ENCODE results near the gene VAPB.

The VAPB gene

GRCh38 chr20:58377017-58377416, 12.0 kb upstream of the VAPB start:
- Histone ChIP-seq H3K36me3 (no peaks in the 10 kb centered on the region), H3K27me3 (no peaks in the 10 kb centered on the region), H3K4me2 (no peak overlapping the region), H3K27ac (no peak overlapping the region), H4K20me1 (no peaks in the 10 kb centered on the region), H3K9ac (no peak overlapping the region), H3K4me1 (no peaks in the 10 kb centered on the region), H3K4me3 (no peak overlapping the region), H3K9me3 (peaks cover 12% of the 10 kb centered on the region)
- TF ChIP-seq Cebpa-rat (IDR thresholded peaks at IDR 0.05): no peak

DNA sequence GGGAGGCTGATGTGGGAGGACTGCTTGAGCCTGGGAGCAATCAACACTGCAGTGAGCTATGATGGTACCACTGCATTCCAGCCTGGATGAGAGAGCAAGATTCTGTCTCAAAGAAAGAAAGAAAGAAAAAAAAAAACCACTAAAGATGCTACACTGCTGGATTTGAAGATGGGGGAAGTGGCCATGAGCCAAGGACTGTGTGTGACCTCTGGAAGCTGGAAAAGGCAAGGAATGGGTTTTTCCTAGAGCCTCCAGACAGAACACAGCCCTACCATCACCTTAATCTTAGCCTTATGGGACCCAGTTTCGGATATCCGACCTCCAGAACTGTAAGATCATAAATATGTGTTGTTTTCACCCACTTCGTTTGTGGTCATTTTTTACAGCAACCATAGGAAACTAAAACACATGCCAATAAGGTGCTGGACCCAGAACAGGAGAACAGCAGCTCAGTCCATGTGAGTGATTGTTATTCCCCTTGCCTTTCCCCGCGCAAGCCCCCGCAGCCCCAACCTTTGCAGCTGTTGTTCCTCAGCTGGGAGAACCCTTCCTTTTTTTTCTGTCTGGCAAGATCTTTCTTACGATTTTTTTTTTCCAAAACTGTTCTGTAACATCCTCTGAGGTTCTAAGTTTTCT, 11.1 kb upstream of the VAPB start:
- Histone ChIP-seq H3K27ac (no peak overlapping the region), H3K9ac (no peak overlapping the region), H3K27me3 (no peaks in the 10 kb centered on the region), H3K4me1 (no peaks in the 10 kb centered on the region), H3K4me3 (no peak overlapping the region), H3K36me3 (no peaks in the 10 kb centered on the region), H3K4me2 (no peak overlapping the region), H4K20me1 (no peaks in the 10 kb centered on the region), H3K9me3 (peaks cover 19% of the 10 kb centered on the region)
- no peak for TF ChIP-seq Cebpa-rat (IDR thresholded peaks at IDR 0.05)

- TF ChIP-seq Cebpa-rat (IDR thresholded peaks at IDR 0.05): no peak
- H3K27ac ChIP-seq: no peak overlapping the region
- no peak overlapping the region for H3K9ac ChIP-seq
- H3K27me3 ChIP-seq: no peaks in the 10 kb centered on the region
- H3K4me2 ChIP-seq: no peak overlapping the region
- no peaks in the 10 kb centered on the region for H4K20me1 ChIP-seq
- peaks cover 19% of the 10 kb centered on the region for H3K9me3 ChIP-seq
- no peaks in the 10 kb centered on the region for H3K4me1 ChIP-seq
- H3K36me3 ChIP-seq: no peaks in the 10 kb centered on the region
- H3K4me3 ChIP-seq: no peak overlapping the region
Measured at GRCh38 chr20:58378704-58379103, 10.3 kb upstream of the VAPB start.

DNA sequence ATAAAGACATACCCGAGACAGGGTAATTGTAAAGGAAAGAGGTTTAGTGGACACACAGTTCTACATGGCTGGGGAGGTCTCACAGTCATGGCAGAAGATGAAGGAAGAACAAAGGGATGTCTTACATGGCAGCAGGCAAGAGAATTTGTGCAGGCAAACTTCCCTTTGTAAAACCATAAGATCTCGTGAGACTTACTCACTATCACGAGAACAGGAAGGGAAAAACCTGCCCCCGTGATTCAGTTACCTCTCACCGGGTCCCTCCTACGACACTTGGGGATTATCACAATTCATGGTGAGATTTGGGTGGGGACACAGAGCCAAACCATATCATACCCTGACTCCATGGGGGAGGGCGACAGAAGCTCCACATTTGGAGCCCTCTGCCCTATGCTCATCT, 7.4 kb upstream of the VAPB start:
- Histone ChIP-seq H3K27me3 (no peaks in the 10 kb centered on the region), H3K4me3 (no peak overlapping the region), H4K20me1 (no peaks in the 10 kb centered on the region)

GRCh38 chr20:58382096-58382495, 6.9 kb upstream of the VAPB start:
- Histone ChIP-seq H3K9ac (no peak overlapping the region), H4K20me1 (no peaks in the 10 kb centered on the region), H3K4me1 (no peaks in the 10 kb centered on the region), H3K27me3 (no peaks in the 10 kb centered on the region), H3K27ac (no peak overlapping the region), H3K36me3 (no peaks in the 10 kb centered on the region), H3K9me3 (peaks cover 19% of the 10 kb centered on the region), H3K4me3 (no peak overlapping the region), H3K4me2 (no peak overlapping the region)
- no peak for TF ChIP-seq Cebpa-rat (IDR thresholded peaks at IDR 0.05)

More for the DNA sequence above, 7.4 kb upstream of the VAPB start:
- no peak overlapping the region for H3K9ac ChIP-seq
- no peak for TF ChIP-seq Cebpa-rat (IDR thresholded peaks at IDR 0.05)
- H3K27ac ChIP-seq: no peak overlapping the region
- no peaks in the 10 kb centered on the region for H3K36me3 ChIP-seq
- peaks cover 19% of the 10 kb centered on the region for H3K9me3 ChIP-seq
- no peak overlapping the region for H3K4me2 ChIP-seq
- no peaks in the 10 kb centered on the region for H3K4me1 ChIP-seq

DNA sequence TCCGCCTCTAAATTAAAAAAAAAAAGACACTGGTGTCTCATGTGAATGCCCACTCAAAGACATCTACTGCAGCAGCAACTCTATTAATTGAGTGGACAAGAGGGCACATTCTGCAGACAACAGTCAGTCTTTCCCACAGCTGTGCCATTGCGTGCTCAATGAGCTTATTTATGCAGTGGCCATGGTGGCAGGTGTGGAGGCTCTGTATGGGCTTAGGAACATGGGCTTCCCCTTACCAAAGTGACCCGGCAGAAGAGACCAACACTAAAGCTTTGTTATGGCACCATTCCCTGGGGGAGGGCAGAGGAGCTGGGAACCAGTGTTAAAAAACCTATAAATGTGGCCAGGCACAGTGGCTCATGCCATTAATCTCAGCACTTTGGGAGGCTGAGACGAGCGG, 4.2 kb upstream of the VAPB start:
- TF ChIP-seq Cebpa-rat (IDR thresholded peaks at IDR 0.05): no peak
- Histone ChIP-seq H3K4me1 (peaks cover 1% of the 10 kb centered on the region), H3K9ac (no peak overlapping the region), H3K4me2 (no peak overlapping the region), H3K9me3 (peaks cover 19% of the 10 kb centered on the region), H3K4me3 (no peak overlapping the region), H3K27me3 (no peaks in the 10 kb centered on the region), H3K27ac (no peak overlapping the region), H3K36me3 (no peaks in the 10 kb centered on the region), H4K20me1 (peaks cover 5% of the 10 kb centered on the region)

DNA sequence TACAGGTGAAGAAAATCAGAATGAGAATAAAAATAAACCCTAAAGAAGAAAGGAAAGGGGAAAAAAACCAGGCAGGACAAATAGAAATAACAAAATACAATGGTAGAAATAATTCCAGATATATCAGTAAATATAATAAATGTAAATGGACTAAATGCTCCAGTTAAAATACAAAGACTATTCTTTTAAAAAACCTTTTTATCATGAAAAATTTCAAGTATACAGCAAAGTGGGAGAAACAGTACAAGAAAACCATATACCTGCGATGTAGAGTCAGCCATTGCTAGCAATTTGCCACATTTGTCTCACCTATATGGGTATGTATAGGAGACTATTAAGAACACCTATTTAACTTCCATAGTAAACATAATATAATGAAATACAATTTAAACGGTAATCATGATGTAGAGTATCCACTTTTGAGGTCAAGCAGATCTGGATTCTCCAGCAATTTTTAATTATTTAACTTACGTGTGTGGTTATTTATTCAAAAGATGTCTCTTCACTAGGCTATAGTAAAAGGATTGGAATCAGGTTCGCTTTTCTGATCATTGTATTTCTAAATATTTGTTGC, 914 bp upstream of the VAPB start:
- TF ChIP-seq Cebpa-rat (IDR thresholded peaks at IDR 0.05): no peak
- H3K9me3 ChIP-seq: no peaks in the 10 kb centered on the region
- no peak overlapping the region for H3K9ac ChIP-seq
- H3K4me1 ChIP-seq: peaks cover 22% of the 10 kb centered on the region
- peak overlapping the region; percentile 93 for H3K4me3 ChIP-seq
- peaks cover 38% of the 10 kb centered on the region for H4K20me1 ChIP-seq
- peak overlapping the region; percentile 36 for H3K4me2 ChIP-seq
- H3K36me3 ChIP-seq: peaks cover 29% of the 10 kb centered on the region
- no peak overlapping the region for H3K27ac ChIP-seq
- H3K27me3 ChIP-seq: no peaks in the 10 kb centered on the region

DNA sequence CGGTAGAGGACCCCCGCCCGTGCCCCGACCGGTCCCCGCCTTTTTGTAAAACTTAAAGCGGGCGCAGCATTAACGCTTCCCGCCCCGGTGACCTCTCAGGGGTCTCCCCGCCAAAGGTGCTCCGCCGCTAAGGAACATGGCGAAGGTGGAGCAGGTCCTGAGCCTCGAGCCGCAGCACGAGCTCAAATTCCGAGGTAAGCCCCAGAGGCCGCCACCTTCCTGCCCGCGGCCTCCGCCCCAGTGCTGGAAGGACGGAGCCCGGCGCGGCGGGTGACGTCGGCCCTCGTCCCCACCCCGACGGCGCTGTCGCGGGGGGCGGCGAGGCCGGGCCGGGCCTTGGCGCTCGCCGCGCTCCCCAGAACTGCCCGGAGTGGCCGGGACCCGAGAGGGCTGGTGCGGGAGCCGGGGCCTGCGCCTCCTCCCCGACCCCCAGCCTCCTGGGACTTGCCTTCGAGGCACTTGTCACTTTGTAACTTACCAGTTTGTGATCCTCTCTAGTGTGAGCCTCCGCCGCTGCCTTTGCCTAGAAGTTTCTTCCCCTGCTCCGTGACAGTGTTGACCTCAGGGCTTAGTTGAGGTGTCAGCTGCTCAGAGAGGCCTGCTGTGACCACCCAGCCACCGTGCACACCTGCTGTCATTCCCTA, 417 bp downstream of the VAPB start:
- Histone ChIP-seq H3K9ac (peak overlapping the region; percentile 97), H4K20me1 (peaks cover 51% of the 10 kb centered on the region), H3K27me3 (no peaks in the 10 kb centered on the region), H3K4me3 (peak overlapping the region; percentile 93), H3K9me3 (no peaks in the 10 kb centered on the region; the same call in 1 of the 2 replicates), H3K36me3 (peaks cover 43% of the 10 kb centered on the region), H3K4me1 (peaks cover 22% of the 10 kb centered on the region), H3K4me2 (peak overlapping the region; percentile 90), H3K27ac (peak overlapping the region; percentile 95)
- TF ChIP-seq Cebpa-rat (IDR thresholded peaks at IDR 0.05): no peak

- Histone ChIP-seq H3K4me3 (peak overlapping the region; percentile 93), H3K9me3 (no peaks in the 10 kb centered on the region; the same call in 1 of the 2 replicates), H3K4me2 (peak overlapping the region; percentile 90), H3K27ac (peak overlapping the region; percentile 95), H4K20me1 (peaks cover 58% of the 10 kb centered on the region), H3K36me3 (peaks cover 48% of the 10 kb centered on the region), H3K27me3 (no peaks in the 10 kb centered on the region), H3K9ac (peak overlapping the region; percentile 97), H3K4me1 (peaks cover 22% of the 10 kb centered on the region)
- no peak for TF ChIP-seq Cebpa-rat (IDR thresholded peaks at IDR 0.05)
Measured at GRCh38 chr20:58389968-58390658, 1.1 kb downstream of the VAPB start.

GRCh38 chr20:58390659-58391035, 1.6 kb downstream of the VAPB start:
- H4K20me1 ChIP-seq: peaks cover 63% of the 10 kb centered on the region
- H3K9ac ChIP-seq: peak overlapping the region; percentile 97; the same call in 1 of the 2 replicates

More at GRCh38 chr20:58390659-58391035, 1.6 kb downstream of the VAPB start:
- Histone ChIP-seq H3K4me1 (peaks cover 22% of the 10 kb centered on the region), H3K36me3 (peaks cover 53% of the 10 kb centered on the region), H3K27me3 (no peaks in the 10 kb centered on the region), H3K4me2 (peak overlapping the region; percentile 90), H3K27ac (no peak overlapping the region), H3K9me3 (peaks cover 4% of the 10 kb centered on the region; the same call in 1 of the 2 replicates), H3K4me3 (peak overlapping the region; percentile 93; the same call in 1 of the 2 replicates)
- no peak for TF ChIP-seq Cebpa-rat (IDR thresholded peaks at IDR 0.05)
